GM12865 (cell line): Measurements from ENCODE around the gene NDRG2.
"Not testable (repeated sequence)": the region's sequence is repeated elsewhere in the genome, so short reads cannot be mapped to it uniquely, and the experiment has no call there.

Experiments used
- DNase-seq: peaks from one replicate; pipeline ENCODE4 v3.0.0; 2010; ENCODE audit warnings: low read depth
- H3K4me3 ChIP-seq: 2 replicates; pipeline ENCODE4 v1.5.1; 2011; ENCODE audit warnings: mild to moderate bottlenecking, low read depth, low read length, control low read depth
- TF ChIP-seq, protein P1 (sequence below): IDR thresholded peaks from 2 replicates; pipeline ENCODE4 v1.5.1; 2011; ENCODE audit warnings: low read length, control low read depth, low read depth, inconsistent platforms; ENCODE audit not compliant: insufficient read depth; ENCODE audit errors: missing control alignments

The NDRG2 gene

DNA sequence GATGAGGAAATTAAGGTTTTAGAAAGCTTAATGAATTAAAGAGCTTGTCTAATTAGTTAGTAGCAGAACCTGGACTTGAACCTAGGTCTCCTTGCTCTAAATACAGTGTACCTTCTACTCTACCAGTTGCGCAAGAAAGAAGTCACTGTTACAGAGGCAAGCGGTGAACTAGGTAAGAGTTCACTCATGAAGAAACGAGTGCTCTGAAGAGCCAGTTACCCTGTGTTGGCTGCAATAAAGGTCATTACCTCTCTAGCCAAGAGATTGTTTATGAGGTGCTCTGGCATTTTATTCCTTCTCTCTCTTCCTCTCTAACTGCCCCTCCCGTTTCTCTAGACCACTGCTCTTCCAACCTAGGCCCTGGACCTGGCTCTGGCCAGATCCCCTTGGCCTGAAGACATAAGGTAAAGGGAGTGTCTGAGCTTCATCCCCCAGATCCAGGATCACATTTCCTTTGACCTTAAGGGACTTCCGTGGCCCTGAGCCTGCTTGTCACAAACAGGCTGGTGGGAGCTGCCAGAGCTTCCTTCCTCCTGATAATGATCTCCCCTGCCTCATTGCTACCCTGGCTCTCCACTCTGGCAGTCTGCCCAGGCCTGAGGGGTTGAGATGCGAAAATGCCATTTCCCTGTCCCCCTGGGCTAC, 19.2 kb upstream of the NDRG2 start:
- no peak overlapping the region for H3K4me3 ChIP-seq
- no peak for DNase-seq
- TF ChIP-seq, protein P1, sequence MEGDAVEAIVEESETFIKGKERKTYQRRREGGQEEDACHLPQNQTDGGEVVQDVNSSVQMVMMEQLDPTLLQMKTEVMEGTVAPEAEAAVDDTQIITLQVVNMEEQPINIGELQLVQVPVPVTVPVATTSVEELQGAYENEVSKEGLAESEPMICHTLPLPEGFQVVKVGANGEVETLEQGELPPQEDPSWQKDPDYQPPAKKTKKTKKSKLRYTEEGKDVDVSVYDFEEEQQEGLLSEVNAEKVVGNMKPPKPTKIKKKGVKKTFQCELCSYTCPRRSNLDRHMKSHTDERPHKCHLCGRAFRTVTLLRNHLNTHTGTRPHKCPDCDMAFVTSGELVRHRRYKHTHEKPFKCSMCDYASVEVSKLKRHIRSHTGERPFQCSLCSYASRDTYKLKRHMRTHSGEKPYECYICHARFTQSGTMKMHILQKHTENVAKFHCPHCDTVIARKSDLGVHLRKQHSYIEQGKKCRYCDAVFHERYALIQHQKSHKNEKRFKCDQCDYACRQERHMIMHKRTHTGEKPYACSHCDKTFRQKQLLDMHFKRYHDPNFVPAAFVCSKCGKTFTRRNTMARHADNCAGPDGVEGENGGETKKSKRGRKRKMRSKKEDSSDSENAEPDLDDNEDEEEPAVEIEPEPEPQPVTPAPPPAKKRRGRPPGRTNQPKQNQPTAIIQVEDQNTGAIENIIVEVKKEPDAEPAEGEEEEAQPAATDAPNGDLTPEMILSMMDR, result no peak

DNA sequence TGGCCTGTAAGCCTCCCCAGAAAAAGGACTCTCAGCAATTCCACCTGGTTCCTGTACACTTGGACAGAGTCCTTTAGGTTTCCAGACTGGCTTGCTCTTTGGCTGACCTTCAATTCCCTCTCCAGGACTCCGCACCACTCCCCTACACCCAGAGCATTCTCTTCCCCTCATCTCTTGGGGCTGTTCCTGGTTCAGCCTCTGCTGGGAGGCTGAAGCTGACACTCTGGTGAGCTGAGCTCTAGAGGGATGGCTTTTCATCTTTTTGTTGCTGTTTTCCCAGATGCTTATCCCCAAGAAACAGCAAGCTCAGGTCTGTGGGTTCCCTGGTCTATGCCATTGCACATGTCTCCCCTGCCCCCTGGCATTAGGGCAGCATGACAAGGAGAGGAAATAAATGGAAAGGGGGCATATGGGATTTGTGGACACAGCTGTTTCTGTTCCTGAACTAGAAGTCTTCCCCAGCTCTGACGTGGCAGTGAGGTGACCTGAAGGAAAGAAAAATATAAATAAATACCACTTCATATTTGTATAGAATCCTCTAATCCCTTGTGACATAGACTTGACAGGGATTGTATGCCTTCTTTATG, 18.6 kb upstream of the NDRG2 start:
- no peak for DNase-seq
- TF ChIP-seq, protein P1, result no peak
- H3K4me3 ChIP-seq, result no peak overlapping the region

DNA sequence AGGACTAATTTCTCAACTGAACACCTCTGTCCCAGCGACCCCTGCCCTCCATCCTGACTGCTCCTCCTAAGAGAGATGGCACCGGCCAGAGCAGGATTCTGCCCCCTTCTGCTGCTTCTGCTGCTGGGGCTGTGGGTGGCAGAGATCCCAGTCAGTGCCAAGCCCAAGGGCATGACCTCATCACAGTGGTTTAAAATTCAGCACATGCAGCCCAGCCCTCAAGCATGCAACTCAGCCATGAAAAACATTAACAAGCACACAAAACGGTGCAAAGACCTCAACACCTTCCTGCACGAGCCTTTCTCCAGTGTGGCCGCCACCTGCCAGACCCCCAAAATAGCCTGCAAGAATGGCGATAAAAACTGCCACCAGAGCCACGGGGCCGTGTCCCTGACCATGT, 18.1 kb upstream of the NDRG2 start:
- TF ChIP-seq, protein P1, result no peak
- DNase-seq, result no peak
- no peak overlapping the region for H3K4me3 ChIP-seq

DNA sequence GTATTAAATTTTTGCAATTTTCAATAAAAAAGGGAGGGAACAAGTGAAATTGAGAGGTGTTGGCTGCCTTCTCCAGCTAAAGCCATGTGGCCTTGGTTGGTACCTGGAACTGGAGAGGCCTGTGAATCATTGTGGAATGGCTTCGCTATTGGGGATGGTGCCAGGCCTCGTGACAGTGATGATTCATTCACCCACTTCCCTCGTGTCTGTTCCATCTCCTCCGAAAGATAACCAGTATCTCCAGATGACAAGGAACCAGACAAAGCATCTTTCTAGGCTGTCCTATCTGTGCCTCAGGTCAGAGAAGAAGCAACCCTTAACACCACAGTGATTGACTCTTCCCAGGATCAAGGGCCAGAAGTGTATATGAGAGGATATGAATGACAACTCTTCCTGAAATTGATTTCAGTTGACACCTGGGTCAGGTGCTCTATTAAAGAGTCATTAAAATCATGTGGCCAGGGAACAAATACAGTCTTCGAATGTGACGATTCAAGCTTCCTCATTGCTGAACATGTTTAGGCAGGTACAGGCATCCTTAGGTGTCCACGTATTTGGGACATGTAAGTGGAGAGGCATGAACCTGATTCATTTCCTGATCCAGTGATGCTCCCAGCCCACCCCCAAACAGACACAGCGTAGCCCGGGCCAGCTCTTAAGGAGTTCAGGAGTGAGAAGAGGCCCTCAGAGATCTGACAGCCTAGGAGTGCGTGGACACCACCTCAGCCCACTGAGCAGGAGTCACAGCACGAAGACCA, 17.0 kb upstream of the NDRG2 start, which contains the start of gene RNASE7:
Gene RNASE7, plus strand, starts transcription at position 687 of the 758 bp plus-strand sequence. CDS start 631 bp downstream, outside the sequence.
- TF ChIP-seq, protein P1, result no peak
- DNase-seq, result no peak
- no peak within 1 kb of the TSS for H3K4me3 ChIP-seq

DNA sequence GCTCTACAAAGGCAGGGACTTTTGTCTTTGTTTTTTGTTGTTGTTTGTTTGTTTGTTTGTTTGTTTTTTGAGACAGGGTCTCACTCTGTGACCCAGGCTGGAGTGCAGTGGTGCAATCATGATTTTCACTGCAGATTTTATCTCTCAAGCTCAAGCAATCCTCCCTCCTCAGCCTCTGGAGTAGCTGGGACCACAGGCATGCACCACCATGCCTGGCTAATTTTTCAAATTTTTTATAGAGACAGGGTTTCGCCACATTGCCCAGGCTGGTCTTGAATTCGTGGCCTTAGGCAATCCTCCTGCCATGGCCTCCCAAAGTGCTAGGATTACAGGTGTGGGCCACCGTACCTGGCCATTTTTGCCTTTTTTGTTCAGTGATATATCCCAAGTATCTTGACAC, 16.1 kb upstream of the NDRG2 start:
- DNase-seq, H3K4me3 ChIP-seq: not testable (repeated sequence)

DNA sequence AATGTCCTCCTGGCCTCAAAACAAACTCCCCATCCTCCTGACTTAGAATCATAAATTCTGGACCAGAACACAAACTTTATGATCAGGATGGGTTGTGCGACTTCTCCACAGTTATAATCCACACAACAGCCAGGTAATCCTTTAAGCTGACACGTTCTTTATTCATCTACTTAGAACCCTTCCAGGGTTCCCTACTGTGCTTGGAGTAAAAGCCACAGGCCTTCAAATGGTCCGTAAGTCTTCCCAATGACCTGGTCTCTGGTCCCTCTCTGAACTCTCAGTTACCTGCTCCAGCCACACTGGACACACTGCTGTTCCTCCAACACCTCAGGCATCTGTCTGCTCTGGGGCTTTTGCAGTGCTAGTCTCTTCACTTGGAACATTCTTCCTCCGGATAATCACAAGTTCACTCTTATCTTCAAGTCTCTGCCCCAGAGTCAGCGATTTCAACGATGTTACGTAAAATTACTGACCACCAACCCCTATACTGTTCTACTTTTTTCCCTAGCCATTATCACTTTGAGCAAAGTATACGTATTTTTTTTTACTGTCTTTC, 15.6 kb upstream of the NDRG2 start:
- H3K4me3 ChIP-seq, result no peak overlapping the region
- TF ChIP-seq, protein P1, result no peak
- no peak for DNase-seq
